B cell (primary cell): ENCODE results near the gene C14orf180. TPM values are rescaled to one million over a fixed set of nuclear protein-coding genes. Genes with fewer than 3 reads are reported as not detected.

Experiments
- ATAC-seq: fragments of 200-7000 bp; cut with Tn5 transposase; one replicate; pipeline ENCODE4 v1.10.0; 2021; ENCODE audit warnings: low read depth, mild to moderate bottlenecking, moderate number of reproducible peaks, moderate library complexity
- CTCF ChIA-PET: fragments of 350-600 bp; sonication (Branson Sonifier 250); formaldehyde crosslinking; loops from one replicate; lab custom pipeline; 2021; ENCODE audit warnings: antibody characterized with exemption, inconsistent platforms; lab: Charles Lee
- POLR2A ChIA-PET: fragments of 350-600 bp; sonication (Branson Sonifier 250); formaldehyde crosslinking; loops from one replicate; lab custom pipeline; 2021; ENCODE audit warnings: antibody characterized with exemption; lab: Charles Lee
- DNase-seq: peaks from one replicate; pipeline ENCODE4 v3.0.0; 2013
- H2AFZ ChIP-seq: 2 replicates; pipeline ENCODE4 v1.6.1; 2012; ENCODE audit warnings: mild to moderate bottlenecking, low read depth, low read length; ENCODE audit not compliant: insufficient read depth, poor library complexity, severe bottlenecking
- H3K27ac ChIP-seq, 2 donors: 1 replicate in 1 of 2; 2 replicates in 1 of 2; pipeline ENCODE4 v1.5.1; 2012 to 2013; ENCODE audit warnings: low read length in 2 of 2, mild to moderate bottlenecking in 2 of 2, moderate library complexity in 1 of 2
- H3K27me3 ChIP-seq, 4 experiments: fragments of 200-600 bp in 1 of 4; sonication (generic) in 1 of 4; replicated peaks in 1 of 4; 1 replicate in 2 of 4; 2 replicates in 2 of 4; pipeline versions ENCODE4 v1.6.1 to v1.7.0; 2013 to 2016; ENCODE audit warnings: low read length in 3 of 4, mild to moderate bottlenecking in 2 of 4, mixed read lengths in 1 of 4, moderate library complexity in 1 of 4; ENCODE audit not compliant: insufficient read depth in 4 of 4, control insufficient read depth in 3 of 4; ENCODE audit errors: control extremely low read depth in 1 of 4
- H3K36me3 ChIP-seq, 2 experiments: replicated peaks in 1 of 2; 1 replicate in 1 of 2; 2 replicates in 1 of 2; pipeline versions ENCODE4 v1.6.1 to v1.7.1; 2013; ENCODE audit warnings: low read length in 1 of 2; ENCODE audit not compliant: insufficient read depth in 2 of 2, control insufficient read depth in 1 of 2; ENCODE audit errors: control extremely low read depth in 1 of 2, extremely low read depth in 1 of 2
- H3K4me1 ChIP-seq, 2 donors: fragments of 200-600 bp in 1 of 2; sonication (generic) in 1 of 2; 1 replicate in 1 of 2; 2 replicates in 1 of 2; pipeline versions ENCODE4 v1.5.1 to v1.6.1; 2013 to 2017; ENCODE audit warnings: low read length in 2 of 2; ENCODE audit not compliant: control insufficient read depth in 2 of 2, insufficient read depth in 2 of 2
- H3K4me2 ChIP-seq: replicated peaks from 2 replicates; pipeline ENCODE3; 2012; ENCODE audit warnings: mild to moderate bottlenecking, low read depth, low read length; ENCODE audit not compliant: poor library complexity, severe bottlenecking
- H3K4me3 ChIP-seq, 5 experiments: fragments of 200-600 bp in 1 of 5; sonication (generic) in 1 of 5; 1 replicate in 3 of 5; 2 replicates in 2 of 5; pipeline versions ENCODE4 v1.5.1 to v1.7.0; 2011 to 2016; ENCODE audit warnings: low read length in 4 of 5, mild to moderate bottlenecking in 4 of 5, low read depth in 2 of 5, control low read depth in 1 of 5, moderate library complexity in 1 of 5; ENCODE audit not compliant: insufficient read depth in 1 of 5; ENCODE audit errors: control extremely low read depth in 1 of 5, extremely low read depth in 1 of 5
- H3K79me2 ChIP-seq: fragments of 200-600 bp; sonication (generic); one replicate; pipeline ENCODE4 v1.6.0; 2016; ENCODE audit warnings: low read length; ENCODE audit not compliant: control insufficient read depth, insufficient read depth
- H3K9ac ChIP-seq: fragments of 200-600 bp; sonication (generic); 2 replicates; pipeline ENCODE4 v1.6.1; 2017; ENCODE audit warnings: mild to moderate bottlenecking, low read length, moderate library complexity
- H3K9me3 ChIP-seq, 3 donors: one replicate each; pipeline versions ENCODE4 v1.6.1 to v1.7.1; 2013; ENCODE audit warnings: low read length in 2 of 3; ENCODE audit not compliant: control insufficient read depth in 2 of 3, insufficient read depth in 1 of 3; ENCODE audit errors: control extremely low read depth in 1 of 3
- H4K20me1 ChIP-seq: 2 replicates; pipeline ENCODE4 v1.6.0; 2012; ENCODE audit warnings: mild to moderate bottlenecking, low read length; ENCODE audit not compliant: insufficient read depth, control insufficient read depth, poor library complexity, severe bottlenecking
- H3K27ac Mint-ChIP-seq: one replicate; pipeline ENCODE4 v1.8.0; 2021; ENCODE audit warnings: mixed read lengths
- H3K27me3 Mint-ChIP-seq: one replicate; pipeline ENCODE4 v1.8.0; 2021; ENCODE audit warnings: mixed read lengths
- H3K4me1 Mint-ChIP-seq: one replicate; pipeline ENCODE4 v1.8.0; 2021; ENCODE audit warnings: mixed read lengths
- H3K4me3 Mint-ChIP-seq: one replicate; pipeline ENCODE4 v1.8.0; 2021; ENCODE audit warnings: mixed read lengths
- H3K9me3 Mint-ChIP-seq: one replicate; pipeline ENCODE4 v1.8.0; 2022; ENCODE audit warnings: mixed read lengths; ENCODE audit not compliant: insufficient read depth
- CTCF ChIP-seq: fragments of 200-600 bp; IDR thresholded peaks from one replicate; pipeline ENCODE4 v1.8.0; 2022; ENCODE audit warnings: antibody characterized with exemption, mild to moderate bottlenecking
- EZH2 ChIP-seq: IDR thresholded peaks from 2 replicates; pipeline ENCODE4 v1.6.1; 2012; ENCODE audit warnings: borderline replicate concordance, low read depth, mild to moderate bottlenecking, moderate library complexity, low read length; ENCODE audit not compliant: insufficient read depth, poor library complexity, severe bottlenecking
- WGBS: methylation state at CpG from one replicate; pipeline ENCODE4 v1.1.5; 2013; ENCODE audit warnings: missing lambda C conversion rate; ENCODE audit not compliant: insufficient coverage; 5-methylcytosine and 5-hydroxymethylcytosine counted together
- intact Hi-C: fragments of 100-400 bp; cut with micrococcal nuclease; formaldehyde crosslinking; loops from one replicate; pipeline ENCODE4 v1.10.0; 2022
- polyA plus RNA-seq: library from polyadenylated mRNA; depleted of rRNA; stranded (reverse); fragments of >200 nt; gene quantifications from 2 replicates; pipeline ENCODE4 v1.2.3, GENCODE V29; 2012
- total RNA-seq, 2 donors: library from RNA; stranded (reverse); fragments of 120-200 nt in 1 of 2; gene quantifications; 1 replicate in 1 of 2; 2 replicates in 1 of 2; pipeline versions ENCODE4 v1.2.3 to v1.2.4, GENCODE V29; 2013 to 2022

Gene C14orf180
- total and polyA plus RNA-seq, 2 donors (not counting 1 experiment from before 2014, with no cell fraction given), result not detected

DNA sequence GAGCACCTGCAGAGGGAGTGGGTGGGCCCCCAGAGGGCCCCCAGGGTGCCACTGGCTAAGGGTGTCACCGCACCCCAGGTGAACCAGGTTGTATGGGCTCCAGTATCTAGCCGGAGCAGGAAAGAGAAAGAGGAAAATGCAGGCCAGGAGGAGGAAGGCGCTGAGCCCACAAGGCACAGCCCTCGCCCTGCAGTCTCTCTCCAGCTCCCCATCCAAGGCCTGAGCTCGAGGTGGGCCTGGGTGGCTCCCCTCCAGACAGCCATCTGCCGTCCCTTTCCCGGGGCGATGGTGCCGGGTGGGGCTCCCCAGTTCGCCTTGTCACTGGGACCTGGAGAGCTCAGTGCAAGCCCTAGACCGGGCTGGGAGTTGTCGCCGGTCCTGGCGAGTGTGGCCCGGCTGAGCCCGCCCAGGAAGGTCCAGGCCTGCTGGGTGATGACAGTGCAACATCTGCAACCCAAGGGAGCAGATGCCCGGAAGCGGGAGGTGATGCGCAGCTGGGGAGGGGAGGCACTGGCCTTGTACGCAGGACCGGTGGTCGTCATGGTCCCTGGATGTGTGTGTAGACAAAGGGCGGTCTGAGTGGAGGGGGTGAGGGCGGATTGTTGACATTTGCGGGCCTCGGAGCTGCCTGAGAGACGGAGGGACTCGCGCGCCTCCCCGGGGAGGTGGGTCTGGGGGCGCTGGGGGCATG, 24.3 kb downstream of the C14orf180 start:
- H3K9me3 Mint-ChIP-seq, result no peaks in the 10 kb centered on the region
- Histone ChIP-seq H3K79me2 (no peaks in the 10 kb centered on the region), H3K4me1 (no peaks in the 10 kb centered on the region), H2AFZ (no peak overlapping the region), H4K20me1 (no peaks in the 10 kb centered on the region), H3K27me3 (peaks cover 0 to 43% (median 6%) of the 10 kb centered on the region in 4 experiments), H3K4me2 (no peak overlapping the region), H3K27ac (no peak overlapping the region), H3K36me3 (no peaks in the 10 kb centered on the region), H3K9me3 (peaks cover 0 to 8% (median 0%) of the 10 kb centered on the region in 3 donors), H3K4me3 (no peak overlapping the region), H3K9ac (no peak overlapping the region)
- peaks cover 48% of the 10 kb centered on the region for H3K27me3 Mint-ChIP-seq
- H3K4me3 Mint-ChIP-seq, result no peak overlapping the region
- POLR2A ChIA-PET, result no interaction called here
- 46% methylated on average over 32 of the region's 32 CpGs for WGBS
- H3K4me1 Mint-ChIP-seq, result peaks cover 2% of the 10 kb centered on the region
- CTCF ChIA-PET, result no interaction called here
- DNase-seq (no peak), ATAC-seq (no peak)
- intact Hi-C loops, result no loop called here
- TF ChIP-seq CTCF (no peak), EZH2 (no peak)
- H3K27ac Mint-ChIP-seq, result no peak overlapping the region
